Fibroblast of lung (primary cell): ENCODE results near the gene SLC17A9. TPM values are rescaled to one million over a fixed set of nuclear protein-coding genes. Genes with fewer than 3 reads are reported as not detected.

ENCODE experiments used
- DNase-seq, 2 donors: peaks; one replicate each; pipeline versions ENCODE4 v3.0.0 to v3.0.0-alpha.2; 2010; ENCODE audit warnings: low read depth in 2 of 2
- H2AFZ ChIP-seq: 2 replicates; pipeline ENCODE4 v1.5.1; 2012; ENCODE audit warnings: low read length, control low read depth, inconsistent platforms
- H3K27ac ChIP-seq: 2 replicates; pipeline ENCODE4 v1.5.1; 2011; ENCODE audit warnings: low read length, control low read depth; ENCODE audit not compliant: insufficient read depth
- H3K27me3 ChIP-seq: 2 replicates; pipeline ENCODE4 v1.5.1; 2011; ENCODE audit warnings: mild to moderate bottlenecking, low read length; ENCODE audit not compliant: control insufficient read depth, insufficient read depth
- H3K36me3 ChIP-seq: 2 replicates; pipeline ENCODE4 v1.5.1; 2011; ENCODE audit warnings: low read length; ENCODE audit not compliant: control insufficient read depth, insufficient read depth
- H3K4me1 ChIP-seq: 2 replicates; pipeline ENCODE4 v1.5.1; 2011; ENCODE audit warnings: low read length; ENCODE audit not compliant: control insufficient read depth, insufficient read depth; ENCODE audit errors: extremely low read depth
- H3K4me2 ChIP-seq: 2 replicates; pipeline ENCODE4 v1.5.1; 2011; ENCODE audit warnings: low read length, control low read depth; ENCODE audit not compliant: insufficient read depth; ENCODE audit errors: extremely low read depth
- H3K4me3 ChIP-seq, 4 experiments: fragments of 200-600 bp in 1 of 4; sonication (generic) in 1 of 4; replicated peaks in 1 of 4; 2 replicates each; pipeline ENCODE4 v1.5.1; 2011 to 2016; ENCODE audit warnings: low read length in 4 of 4, low read depth in 3 of 4, mild to moderate bottlenecking in 3 of 4, control low read depth in 2 of 4, inconsistent platforms in 1 of 4, mixed read lengths in 1 of 4; ENCODE audit not compliant: insufficient read depth in 1 of 4; ENCODE audit errors: control extremely low read depth in 1 of 4
- H3K79me2 ChIP-seq: 2 replicates; pipeline ENCODE4 v1.5.1; 2012; ENCODE audit warnings: mild to moderate bottlenecking, low read length, inconsistent platforms; ENCODE audit not compliant: control insufficient read depth, insufficient read depth
- H3K9ac ChIP-seq: 2 replicates; pipeline ENCODE4 v1.5.1; 2011; ENCODE audit warnings: mild to moderate bottlenecking, low read length, control low read depth; ENCODE audit not compliant: insufficient read depth
- H3K9me3 ChIP-seq: 2 replicates; pipeline ENCODE4 v1.5.1; 2012; ENCODE audit warnings: low read depth, low read length; ENCODE audit not compliant: control insufficient read depth, insufficient read depth
- H4K20me1 ChIP-seq: 2 replicates; pipeline ENCODE4 v1.5.1; 2011; ENCODE audit warnings: low read length; ENCODE audit not compliant: control insufficient read depth, insufficient read depth; ENCODE audit errors: extremely low read depth
- CTCF ChIP-seq, 2 donors: IDR thresholded peaks in 1 of 2; conservative IDR thresholded peaks in 1 of 2; 1 replicate in 1 of 2; 2 replicates in 1 of 2; pipeline ENCODE4 v1.5.1; 2011 to 2012; ENCODE audit warnings: low read length in 2 of 2, control low read depth in 1 of 2, inconsistent platforms in 1 of 2, low read depth in 1 of 2, mild to moderate bottlenecking in 1 of 2
- EZH2 ChIP-seq: IDR thresholded peaks from 2 replicates; pipeline ENCODE4 v1.5.1; 2012; ENCODE audit warnings: low read length, control low read depth, mild to moderate bottlenecking; ENCODE audit errors: missing control alignments
- polyA plus RNA-seq, 2 donors: library from polyadenylated mRNA; depleted of rRNA in 1 of 2; stranded (reverse) in 1 of 2; unstranded in 1 of 2; fragments of >200 nt; gene quantifications; 2 replicates each; pipeline ENCODE4 v1.2.1, GENCODE V29; 2011 to 2012; ENCODE audit warnings: missing spikeins in 1 of 2
- total RNA-seq: library from RNA; depleted of rRNA; stranded (reverse); fragments of >200 nt; gene quantifications from 2 replicates; pipeline ENCODE4 v1.2.1, GENCODE V29; 2014

The SLC17A9 gene
- total and polyA plus RNA-seq, 2 donors (not counting 1 experiment from before 2014, with no cell fraction given), result 6.4 to 6.8 TPM

DNA sequence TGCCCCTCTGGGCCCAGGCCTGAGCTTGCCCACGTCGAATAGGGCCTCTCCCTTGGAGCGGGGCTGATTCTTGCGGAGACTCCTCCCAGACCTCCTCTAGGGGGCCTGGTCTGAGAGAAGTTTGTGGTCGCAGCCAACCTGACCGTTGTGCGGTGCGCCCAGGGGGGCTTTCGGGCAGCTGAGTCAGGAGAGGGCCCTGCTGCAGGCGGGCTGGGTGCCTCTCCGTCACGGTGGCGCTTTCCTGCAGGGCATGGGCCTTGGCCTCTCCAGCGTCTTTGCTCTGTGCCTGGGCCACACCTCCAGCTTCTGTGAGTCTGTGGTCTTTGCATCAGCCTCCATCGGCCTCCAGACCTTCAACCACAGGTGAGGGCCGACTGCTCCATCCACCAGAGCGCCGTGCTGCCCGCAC is 12.9 kb downstream of the SLC17A9 start:
- Histone ChIP-seq H2AFZ (no peak overlapping the region), H3K79me2 (no peaks in the 10 kb centered on the region), H3K4me2 (no peak overlapping the region), H3K27ac (no peak overlapping the region), H3K4me1 (no peaks in the 10 kb centered on the region), H4K20me1 (no peaks in the 10 kb centered on the region), H3K9me3 (no peaks in the 10 kb centered on the region), H3K4me3 (no peak overlapping the region), H3K27me3 (no peaks in the 10 kb centered on the region), H3K36me3 (no peaks in the 10 kb centered on the region), H3K9ac (no peak overlapping the region)
- no peak for DNase-seq
- TF ChIP-seq EZH2 (no peak), CTCF (conservative IDR thresholded peaks at IDR 0.05 in 1 of 2, IDR thresholded peaks at IDR 0.05 in 1 of 2; ENCODE audit: low read depth in 1 of 2, low read length in 2 of 2) (no peak)

DNA sequence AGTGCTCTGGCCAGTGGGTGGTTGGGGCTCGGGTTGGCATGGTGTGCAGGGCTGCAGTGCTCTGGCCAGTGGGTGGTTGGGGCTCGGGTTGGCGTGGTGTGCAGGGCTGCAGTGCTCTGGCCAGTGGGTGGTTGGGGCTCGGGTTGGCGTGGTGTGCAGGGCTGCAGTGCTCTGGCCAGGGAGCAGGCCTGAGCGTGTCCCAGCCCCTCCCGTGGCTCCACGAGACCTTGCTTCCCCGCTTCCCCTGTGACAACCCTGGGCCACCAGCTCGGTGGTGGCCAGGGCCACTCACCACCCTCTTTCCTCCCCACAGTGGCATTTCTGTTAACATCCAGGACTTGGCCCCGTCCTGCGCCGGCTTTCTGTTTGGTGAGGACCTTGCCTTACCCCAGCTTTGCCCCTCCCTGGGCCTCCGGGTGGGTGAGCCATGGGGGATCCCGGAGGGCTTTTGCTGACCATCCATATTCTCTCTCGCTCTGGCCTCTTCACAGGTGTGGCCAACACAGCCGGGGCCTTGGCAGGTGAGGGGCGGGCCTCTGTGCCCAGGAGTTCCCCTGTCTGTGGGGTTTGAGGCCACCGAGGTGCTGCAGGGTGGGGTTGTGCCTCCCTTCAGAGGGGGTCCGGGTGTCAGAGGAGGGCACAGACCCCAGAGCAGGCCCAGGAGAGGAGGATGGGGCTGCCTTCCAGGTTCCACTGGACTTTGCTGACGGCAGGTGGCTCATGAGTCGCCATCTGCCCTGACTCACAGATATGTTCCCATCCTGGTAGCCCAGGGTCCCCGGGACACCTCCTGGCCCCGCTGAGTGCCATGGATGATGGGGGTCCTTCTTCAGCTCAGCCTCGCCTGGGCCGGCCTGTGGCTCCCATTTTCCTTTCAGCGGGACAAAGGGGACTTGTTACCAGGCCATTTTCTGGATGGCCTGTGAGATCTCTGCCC is 14.0 kb downstream of the SLC17A9 start:
- H3K4me1 ChIP-seq, result no peaks in the 10 kb centered on the region
- H3K27ac ChIP-seq, result no peak overlapping the region
- no peak for DNase-seq
- H3K79me2 ChIP-seq, result no peaks in the 10 kb centered on the region
- H3K4me2 ChIP-seq, result no peak overlapping the region
- H3K4me3 ChIP-seq, result no peak overlapping the region
- no peak overlapping the region for H3K9ac ChIP-seq
- no peaks in the 10 kb centered on the region for H3K9me3 ChIP-seq
- H2AFZ ChIP-seq, result no peak overlapping the region
- no peaks in the 10 kb centered on the region for H3K36me3 ChIP-seq
- no peaks in the 10 kb centered on the region for H4K20me1 ChIP-seq
- no peak for TF ChIP-seq CTCF (conservative IDR thresholded peaks at IDR 0.05 in 1 of 2, IDR thresholded peaks at IDR 0.05 in 1 of 2; ENCODE audit: low read depth in 1 of 2, low read length in 2 of 2)
- TF ChIP-seq EZH2, result no peak
- H3K27me3 ChIP-seq, result no peaks in the 10 kb centered on the region

DNA sequence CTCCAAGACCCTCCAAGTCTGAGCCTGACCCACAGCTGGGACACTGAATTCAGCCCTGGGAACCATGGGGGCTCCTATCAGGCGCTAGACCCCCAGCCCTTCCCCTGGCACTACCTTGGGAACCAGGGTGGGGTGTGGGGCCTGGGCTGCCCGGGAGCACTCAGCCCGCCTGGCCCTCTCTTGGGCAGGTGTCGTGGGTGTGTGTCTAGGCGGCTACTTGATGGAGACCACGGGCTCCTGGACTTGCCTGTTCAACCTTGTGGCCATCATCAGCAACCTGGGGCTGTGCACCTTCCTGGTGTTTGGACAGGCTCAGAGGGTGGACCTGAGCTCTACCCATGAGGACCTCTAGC is 14.6 kb downstream of the SLC17A9 start:
- Histone ChIP-seq H3K9ac (no peak overlapping the region), H2AFZ (no peak overlapping the region), H3K27me3 (no peaks in the 10 kb centered on the region), H3K4me1 (no peaks in the 10 kb centered on the region), H3K79me2 (no peaks in the 10 kb centered on the region), H3K4me2 (no peak overlapping the region), H3K9me3 (no peaks in the 10 kb centered on the region), H3K36me3 (no peaks in the 10 kb centered on the region), H4K20me1 (no peaks in the 10 kb centered on the region), H3K4me3 (no peak overlapping the region), H3K27ac (no peak overlapping the region)
- no peak for DNase-seq
- TF ChIP-seq EZH2, result no peak
